Parathyroid adenoma (tissue), 2 donors: ENCODE measurements around the gene HOXD10.

Experiments used
- H2AFZ ChIP-seq: fragments of 300-600 bp; sonication (generic); one replicate; pipeline ENCODE4 v1.7.0; 2017; ENCODE audit warnings: antibody characterized with exemption, mild to moderate bottlenecking
- H3K27ac ChIP-seq: fragments of 300-600 bp; sonication (generic); one replicate; pipeline ENCODE4 v1.7.0; 2017
- H3K27me3 ChIP-seq: fragments of 300-600 bp; sonication (generic); one replicate; pipeline ENCODE4 v1.7.0; 2017; ENCODE audit warnings: low read length; ENCODE audit not compliant: control insufficient read depth, insufficient read depth
- H3K36me3 ChIP-seq: fragments of 300-600 bp; sonication (generic); one replicate; pipeline ENCODE4 v1.7.0; 2017; ENCODE audit warnings: low read length; ENCODE audit not compliant: control insufficient read depth, insufficient read depth
- H3K4me1 ChIP-seq: fragments of 300-600 bp; sonication (generic); one replicate; pipeline ENCODE4 v1.7.0; 2017; ENCODE audit warnings: control low read depth
- H3K4me2 ChIP-seq: fragments of 300-600 bp; sonication (generic); one replicate; pipeline ENCODE4 v1.7.0; 2017; ENCODE audit warnings: low read length
- H3K4me3 ChIP-seq: fragments of 300-600 bp; sonication (generic); one replicate; pipeline ENCODE4 v1.7.0; 2017; ENCODE audit warnings: low read depth, low read length
- H3K79me2 ChIP-seq: fragments of 300-600 bp; sonication (generic); one replicate; pipeline ENCODE4 v1.7.0; 2017; ENCODE audit warnings: control low read depth
- H3K9ac ChIP-seq: fragments of 300-600 bp; sonication (generic); one replicate; pipeline ENCODE4 v1.7.0; 2017; ENCODE audit warnings: mild to moderate bottlenecking
- H3K9me3 ChIP-seq: fragments of 300-600 bp; sonication (generic); one replicate; pipeline ENCODE4 v1.7.0; 2017; ENCODE audit warnings: low read length; ENCODE audit not compliant: control insufficient read depth
- TF ChIP-seq, protein P1 (sequence below): fragments of 300-600 bp; sonication (generic); IDR thresholded peaks from one replicate; pipeline ENCODE4 v1.7.0; 2017; ENCODE audit warnings: antibody characterized with exemption, mild to moderate bottlenecking
- donor health status: primary hyperparathyroidism.

HOXD10 gene

GRCh38 chr2:176082525-176082823 lies 34.1 kb upstream of the HOXD10 start:
- peaks cover 5% of the 10 kb centered on the region for H3K9me3 ChIP-seq
- H2AFZ ChIP-seq = no peak overlapping the region
- H3K27ac ChIP-seq = no peak overlapping the region
- H3K4me1 ChIP-seq = no peaks in the 10 kb centered on the region
- TF ChIP-seq, protein P1, sequence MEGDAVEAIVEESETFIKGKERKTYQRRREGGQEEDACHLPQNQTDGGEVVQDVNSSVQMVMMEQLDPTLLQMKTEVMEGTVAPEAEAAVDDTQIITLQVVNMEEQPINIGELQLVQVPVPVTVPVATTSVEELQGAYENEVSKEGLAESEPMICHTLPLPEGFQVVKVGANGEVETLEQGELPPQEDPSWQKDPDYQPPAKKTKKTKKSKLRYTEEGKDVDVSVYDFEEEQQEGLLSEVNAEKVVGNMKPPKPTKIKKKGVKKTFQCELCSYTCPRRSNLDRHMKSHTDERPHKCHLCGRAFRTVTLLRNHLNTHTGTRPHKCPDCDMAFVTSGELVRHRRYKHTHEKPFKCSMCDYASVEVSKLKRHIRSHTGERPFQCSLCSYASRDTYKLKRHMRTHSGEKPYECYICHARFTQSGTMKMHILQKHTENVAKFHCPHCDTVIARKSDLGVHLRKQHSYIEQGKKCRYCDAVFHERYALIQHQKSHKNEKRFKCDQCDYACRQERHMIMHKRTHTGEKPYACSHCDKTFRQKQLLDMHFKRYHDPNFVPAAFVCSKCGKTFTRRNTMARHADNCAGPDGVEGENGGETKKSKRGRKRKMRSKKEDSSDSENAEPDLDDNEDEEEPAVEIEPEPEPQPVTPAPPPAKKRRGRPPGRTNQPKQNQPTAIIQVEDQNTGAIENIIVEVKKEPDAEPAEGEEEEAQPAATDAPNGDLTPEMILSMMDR = no peak
- H3K4me3 ChIP-seq = no peak overlapping the region
- H3K27me3 ChIP-seq = peaks cover 49% of the 10 kb centered on the region
- no peak overlapping the region for H3K4me2 ChIP-seq
- H3K36me3 ChIP-seq = no peaks in the 10 kb centered on the region
- no peaks in the 10 kb centered on the region for H3K79me2 ChIP-seq
- H3K9ac ChIP-seq = no peak overlapping the region

GRCh38 chr2:176082824-176083751 lies 33.5 kb upstream of the HOXD10 start:
- Histone ChIP-seq H3K79me2 (no peaks in the 10 kb centered on the region), H3K4me3 (no peak overlapping the region), H3K4me2 (no peak overlapping the region), H3K27me3 (peaks cover 52% of the 10 kb centered on the region), H3K27ac (no peak overlapping the region), H3K36me3 (no peaks in the 10 kb centered on the region), H3K4me1 (no peaks in the 10 kb centered on the region), H3K9me3 (peaks cover 5% of the 10 kb centered on the region), H3K9ac (no peak overlapping the region), H2AFZ (no peak overlapping the region)
- TF ChIP-seq, protein P1 = no peak

- H3K4me3 ChIP-seq = no peak within 1 kb of the TSS
- H3K9me3 ChIP-seq = peaks cover 5% of the 10 kb centered on the region
- H3K36me3 ChIP-seq = no peaks in the 10 kb centered on the region
- TF ChIP-seq, protein P1 = no peak
- H2AFZ ChIP-seq = no peak within 1 kb of the TSS
- no peaks in the 10 kb centered on the region for H3K79me2 ChIP-seq
- H3K27ac ChIP-seq = no peak within 1 kb of the TSS
- no peaks in the 10 kb centered on the region for H3K4me1 ChIP-seq
- H3K4me2 ChIP-seq = no peak within 1 kb of the TSS
- no peak within 1 kb of the TSS for H3K9ac ChIP-seq
- H3K27me3 ChIP-seq = peaks cover 52% of the 10 kb centered on the region
Observed at GRCh38 chr2:176083796-176084261, 32.7 kb upstream of the HOXD10 start, which contains the start of gene EVX2. TSS of gene EVX2 (minus strand) at chr2:176083962. CDS start at chr2:176083776, 186 bp downstream.

GRCh38 chr2:176084611-176085119 lies 31.9 kb upstream of the HOXD10 start:
- Histone ChIP-seq H2AFZ (no peak overlapping the region), H3K79me2 (no peaks in the 10 kb centered on the region), H3K27ac (no peak overlapping the region), H3K9ac (no peak overlapping the region), H3K4me3 (no peak overlapping the region), H3K27me3 (peaks cover 55% of the 10 kb centered on the region), H3K4me1 (no peaks in the 10 kb centered on the region), H3K9me3 (peaks cover 5% of the 10 kb centered on the region), H3K4me2 (no peak overlapping the region), H3K36me3 (no peaks in the 10 kb centered on the region)
- TF ChIP-seq, protein P1 = no peak
